KMS-11 (cell line): ENCODE data around the gene SNX12.
"Not testable (repeated sequence)": the region's sequence is repeated elsewhere in the genome, so short reads cannot be mapped to it uniquely, and the experiment has no call there.

Experiments used
- H2AFZ ChIP-seq: fragments of 200-600 bp; sonication (generic); 2 replicates; pipeline ENCODE4 v1.6.1; 2016; ENCODE audit warnings: antibody characterized with exemption, mixed run types, low read depth
- H3K27ac ChIP-seq: fragments of 200-600 bp; sonication (generic); 2 replicates; pipeline ENCODE4 v1.6.1; 2016; ENCODE audit warnings: mild to moderate bottlenecking, mixed run types
- H3K27me3 ChIP-seq: fragments of 200-600 bp; sonication (generic); 2 replicates; pipeline ENCODE4 v1.6.1; 2017; ENCODE audit warnings: mild to moderate bottlenecking, low read depth, mixed run types, moderate library complexity; ENCODE audit not compliant: insufficient read depth
- H3K36me3 ChIP-seq: fragments of 200-600 bp; sonication (generic); 2 replicates; pipeline ENCODE4 v1.6.1; 2017; ENCODE audit warnings: mild to moderate bottlenecking, mixed run types; ENCODE audit not compliant: insufficient read depth
- H3K4me1 ChIP-seq: fragments of 200-600 bp; sonication (generic); 2 replicates; pipeline ENCODE4 v1.6.1; 2016; ENCODE audit warnings: mild to moderate bottlenecking, low read depth, mixed run types; ENCODE audit not compliant: poor library complexity, severe bottlenecking
- H3K4me2 ChIP-seq: fragments of 200-600 bp; sonication (generic); 2 replicates; pipeline ENCODE4 v1.7.0; 2016; ENCODE audit warnings: mild to moderate bottlenecking, mixed run types
- H3K4me3 ChIP-seq: fragments of 200-600 bp; sonication (generic); IDR thresholded peaks from 2 replicates; pipeline ENCODE4 v1.6.1; 2017; ENCODE audit warnings: low read depth, low read length, mixed read lengths; ENCODE audit not compliant: insufficient read depth
- H3K79me2 ChIP-seq: fragments of 200-600 bp; sonication (generic); 2 replicates; pipeline ENCODE4 v1.6.1; 2016; ENCODE audit warnings: low read depth, mixed run types; ENCODE audit not compliant: insufficient read depth
- H3K9ac ChIP-seq: fragments of 200-600 bp; sonication (generic); 2 replicates; pipeline ENCODE4 v1.6.1; 2016; ENCODE audit warnings: mild to moderate bottlenecking, mixed run types
- H4K20me1 ChIP-seq: fragments of 200-600 bp; sonication (generic); 2 replicates; pipeline ENCODE4 v1.6.1; 2016; ENCODE audit warnings: mild to moderate bottlenecking, mixed run types; ENCODE audit not compliant: insufficient read depth
- CTCF ChIP-seq: fragments of 200-600 bp; sonication (generic); conservative IDR thresholded peaks from 2 replicates; pipeline ENCODE4 v1.6.1; 2017; ENCODE audit warnings: low read depth, mild to moderate bottlenecking, antibody characterized with exemption, low read length, moderate library complexity, mixed read lengths

Gene SNX12

GRCh38 chrX:71057848-71058530 is 10.1 kb downstream of the SNX12 start:
- Histone ChIP-seq H3K79me2 (no peaks in the 10 kb centered on the region), H3K36me3 (no peaks in the 10 kb centered on the region), H3K4me3 (no peak overlapping the region), H3K9ac (no peak overlapping the region), H4K20me1 (no peaks in the 10 kb centered on the region), H3K4me2 (no peak overlapping the region), H3K27me3 (no peaks in the 10 kb centered on the region), H3K27ac (no peak overlapping the region), H2AFZ (no peak overlapping the region), H3K4me1 (no peaks in the 10 kb centered on the region)
- no peak for TF ChIP-seq CTCF

- no peaks in the 10 kb centered on the region for H4K20me1 ChIP-seq
- H3K4me3 ChIP-seq, result no peak overlapping the region
- H3K36me3 ChIP-seq, result no peaks in the 10 kb centered on the region
- TF ChIP-seq CTCF, result no peak
- H3K27me3 ChIP-seq, result no peaks in the 10 kb centered on the region
- no peak overlapping the region for H2AFZ ChIP-seq
- H3K4me1 ChIP-seq, result no peaks in the 10 kb centered on the region
- no peak overlapping the region for H3K9ac ChIP-seq
- no peak overlapping the region for H3K4me2 ChIP-seq
- no peaks in the 10 kb centered on the region for H3K79me2 ChIP-seq
- no peak overlapping the region for H3K27ac ChIP-seq
Measured at GRCh38 chrX:71056867-71057266, 11.3 kb downstream of the SNX12 start.

- no peak overlapping the region for H3K4me2 ChIP-seq
- H3K27me3 ChIP-seq, result no peaks in the 10 kb centered on the region
- H3K27ac ChIP-seq, result no peak overlapping the region
- no peaks in the 10 kb centered on the region for H3K4me1 ChIP-seq
- no peak overlapping the region for H3K9ac ChIP-seq
- no peaks in the 10 kb centered on the region for H3K36me3 ChIP-seq
- H4K20me1 ChIP-seq, result no peaks in the 10 kb centered on the region
- no peak overlapping the region for H3K4me3 ChIP-seq
- no peaks in the 10 kb centered on the region for H3K79me2 ChIP-seq
- no peak overlapping the region for H2AFZ ChIP-seq
- no peak for TF ChIP-seq CTCF
Measured at GRCh38 chrX:71053217-71053621, 14.9 kb downstream of the SNX12 start.

- no peak overlapping the region for H3K4me3 ChIP-seq
- no peak overlapping the region for H3K4me2 ChIP-seq
- H3K4me1 ChIP-seq, result no peaks in the 10 kb centered on the region
- no peak overlapping the region for H2AFZ ChIP-seq
- TF ChIP-seq CTCF, result no peak
- no peaks in the 10 kb centered on the region for H3K79me2 ChIP-seq
- no peak overlapping the region for H3K27ac ChIP-seq
- H3K9ac ChIP-seq, result no peak overlapping the region
- H4K20me1 ChIP-seq, result no peaks in the 10 kb centered on the region
- H3K27me3 ChIP-seq, result no peaks in the 10 kb centered on the region
- H3K36me3 ChIP-seq, result no peaks in the 10 kb centered on the region
Measured at GRCh38 chrX:71052721-71053120, 15.4 kb downstream of the SNX12 start.

- not testable (repeated sequence) for H3K4me1 ChIP-seq, H3K36me3 ChIP-seq, H4K20me1 ChIP-seq, H3K4me2 ChIP-seq, H3K79me2 ChIP-seq, H2AFZ ChIP-seq, H3K4me3 ChIP-seq, H3K27ac ChIP-seq, H3K27me3 ChIP-seq, H3K9ac ChIP-seq
Measured at GRCh38 chrX:71047891-71048290, 20.2 kb downstream of the SNX12 start.
